Activated T-helper 2 cell treated with anti-CD3 and anti-CD28 coated beads, Interferon-gamma antibody, Interleukin-2, Interleukin-4, amounts not matched to agents 10 μg/mL and 5 μg/mL and 100 μg/mL, durations not matched to agents 14 hours and 24 hours and 36 hours (primary cell): ENCODE results near the gene ADPRHL1. TPM values are rescaled to one million over a fixed set of nuclear protein-coding genes. Genes with fewer than 3 reads are reported as not detected.

Experiments used
- DNase-seq: peaks from one replicate; pipeline ENCODE4 v3.0.0; 2021; ENCODE audit warnings: low spot score
- H3K27ac Mint-ChIP-seq: one replicate; pipeline ENCODE4 v1.8.0; 2021; ENCODE audit warnings: mixed read lengths
- H3K27me3 Mint-ChIP-seq: one replicate; pipeline ENCODE4 v1.8.0; 2021; ENCODE audit warnings: low read depth, mixed read lengths
- H3K36me3 Mint-ChIP-seq: one replicate; pipeline ENCODE4 v1.8.0; 2021; ENCODE audit warnings: low read depth, mixed read lengths
- H3K4me1 Mint-ChIP-seq: one replicate; pipeline ENCODE4 v1.8.0; 2021; ENCODE audit warnings: low read depth, mixed read lengths
- H3K4me3 Mint-ChIP-seq: one replicate; pipeline ENCODE4 v1.8.0; 2021; ENCODE audit warnings: low read depth, mild to moderate bottlenecking, moderate library complexity, mixed read lengths
- H3K9me3 Mint-ChIP-seq: one replicate; pipeline ENCODE4 v1.8.0; 2021; ENCODE audit warnings: mixed read lengths
- intact Hi-C: fragments of 100-400 bp; cut with micrococcal nuclease; formaldehyde crosslinking; loops from one replicate; pipeline ENCODE4 v1.15.1; 2023
- total RNA-seq: library from RNA; stranded (reverse); gene quantifications from 2 replicates; pipeline ENCODE4 v1.2.3, GENCODE V29; 2022

The ADPRHL1 gene
- total RNA-seq, 1 donor from 2014 or later: 0.64 TPM

GRCh38 chr13:113365583-113365970 lies 87.7 kb downstream of the ADPRHL1 start:
- H3K36me3 Mint-ChIP-seq: no peaks in the 10 kb centered on the region
- no peak overlapping the region for H3K4me3 Mint-ChIP-seq
- peaks cover 1% of the 10 kb centered on the region for H3K4me1 Mint-ChIP-seq
- peaks cover 15% of the 10 kb centered on the region for H3K27me3 Mint-ChIP-seq
- no peak for DNase-seq
- no peak overlapping the region for H3K27ac Mint-ChIP-seq
- intact Hi-C loops: no loop called here
- H3K9me3 Mint-ChIP-seq: no peaks in the 10 kb centered on the region

- no peak for DNase-seq
- H3K27me3 Mint-ChIP-seq: peaks cover 20% of the 10 kb centered on the region
- H3K36me3 Mint-ChIP-seq: no peaks in the 10 kb centered on the region
- H3K4me3 Mint-ChIP-seq: no peak overlapping the region
- peaks cover 1% of the 10 kb centered on the region for H3K4me1 Mint-ChIP-seq
- H3K9me3 Mint-ChIP-seq: no peaks in the 10 kb centered on the region
- no peak overlapping the region for H3K27ac Mint-ChIP-seq
- intact Hi-C loops: no loop called here
Observed at GRCh38 chr13:113364901-113365582, 88.2 kb downstream of the ADPRHL1 start.

- Mint-ChIP-seq H3K27me3 (peaks cover 24% of the 10 kb centered on the region), H3K9me3 (no peaks in the 10 kb centered on the region), H3K4me3 (no peak overlapping the region), H3K27ac (no peak overlapping the region), H3K36me3 (no peaks in the 10 kb centered on the region), H3K4me1 (peaks cover 1% of the 10 kb centered on the region)
- intact Hi-C loops: no loop called here
- no peak for DNase-seq
Observed at GRCh38 chr13:113364311-113364889, 88.9 kb downstream of the ADPRHL1 start.

GRCh38 chr13:113361406-113361805 lies 91.9 kb downstream of the ADPRHL1 start:
- H3K27me3 Mint-ChIP-seq: peaks cover 26% of the 10 kb centered on the region
- no peaks in the 10 kb centered on the region for H3K36me3 Mint-ChIP-seq
- DNase-seq: no peak
- no peak overlapping the region for H3K4me3 Mint-ChIP-seq
- intact Hi-C loops: no loop called here
- no peak overlapping the region for H3K27ac Mint-ChIP-seq
- H3K9me3 Mint-ChIP-seq: no peaks in the 10 kb centered on the region
- peaks cover 1% of the 10 kb centered on the region for H3K4me1 Mint-ChIP-seq

GRCh38 chr13:113360446-113360845 lies 92.8 kb downstream of the ADPRHL1 start:
- Mint-ChIP-seq H3K36me3 (no peaks in the 10 kb centered on the region), H3K9me3 (no peaks in the 10 kb centered on the region), H3K4me1 (peaks cover 1% of the 10 kb centered on the region), H3K27ac (no peak overlapping the region), H3K27me3 (peaks cover 24% of the 10 kb centered on the region), H3K4me3 (no peak overlapping the region)
- intact Hi-C loops: no loop called here
- DNase-seq: no peak

GRCh38 chr13:113359571-113359970 lies 93.7 kb downstream of the ADPRHL1 start:
- no peak overlapping the region for H3K27ac Mint-ChIP-seq
- no peak for DNase-seq
- no peaks in the 10 kb centered on the region for H3K9me3 Mint-ChIP-seq
- peaks cover 1% of the 10 kb centered on the region for H3K4me1 Mint-ChIP-seq
- H3K36me3 Mint-ChIP-seq: no peaks in the 10 kb centered on the region
- no peak overlapping the region for H3K4me3 Mint-ChIP-seq
- peaks cover 24% of the 10 kb centered on the region for H3K27me3 Mint-ChIP-seq
- intact Hi-C loops: no loop called here

- Mint-ChIP-seq H3K9me3 (no peaks in the 10 kb centered on the region), H3K4me3 (no peak overlapping the region), H3K27ac (no peak overlapping the region), H3K4me1 (peaks cover 1% of the 10 kb centered on the region), H3K27me3 (peaks cover 24% of the 10 kb centered on the region), H3K36me3 (no peaks in the 10 kb centered on the region)
- no peak for DNase-seq
- intact Hi-C loops: no loop called here
Observed at GRCh38 chr13:113358653-113359190, 94.6 kb downstream of the ADPRHL1 start.

- Mint-ChIP-seq H3K27me3 (peaks cover 20% of the 10 kb centered on the region), H3K4me1 (peaks cover 1% of the 10 kb centered on the region), H3K36me3 (no peaks in the 10 kb centered on the region), H3K27ac (no peak overlapping the region), H3K4me3 (no peak overlapping the region), H3K9me3 (no peaks in the 10 kb centered on the region)
- intact Hi-C loops: no loop called here
- DNase-seq: no peak
Observed at GRCh38 chr13:113357529-113357928, 95.8 kb downstream of the ADPRHL1 start.

GRCh38 chr13:113356596-113356995 lies 96.7 kb downstream of the ADPRHL1 start:
- Mint-ChIP-seq H3K27ac (no peak overlapping the region), H3K36me3 (no peaks in the 10 kb centered on the region), H3K4me3 (no peak overlapping the region), H3K27me3 (peaks cover 15% of the 10 kb centered on the region), H3K9me3 (no peaks in the 10 kb centered on the region), H3K4me1 (peaks cover 1% of the 10 kb centered on the region)
- no peak for DNase-seq
- intact Hi-C loops: no loop called here

GRCh38 chr13:113355621-113356020 lies 97.7 kb downstream of the ADPRHL1 start:
- Mint-ChIP-seq H3K27ac (no peak overlapping the region), H3K4me3 (no peak overlapping the region), H3K4me1 (no peaks in the 10 kb centered on the region), H3K36me3 (no peaks in the 10 kb centered on the region), H3K9me3 (no peaks in the 10 kb centered on the region), H3K27me3 (peaks cover 11% of the 10 kb centered on the region)
- intact Hi-C loops: no loop called here
- no peak for DNase-seq

- Mint-ChIP-seq H3K36me3 (no peaks in the 10 kb centered on the region), H3K4me1 (no peaks in the 10 kb centered on the region)
Observed at GRCh38 chr13:113354831-113355610, 98.3 kb downstream of the ADPRHL1 start.

GRCh38 chr13:113353254-113353653 lies 100.0 kb downstream of the ADPRHL1 start:
- no peak for DNase-seq
- Mint-ChIP-seq H3K4me3 (no peak overlapping the region), H3K4me1 (no peaks in the 10 kb centered on the region)

More at GRCh38 chr13:113354831-113355610, 98.3 kb downstream of the ADPRHL1 start:
- Mint-ChIP-seq H3K9me3 (no peaks in the 10 kb centered on the region), H3K27ac (no peak overlapping the region), H3K27me3 (peaks cover 6% of the 10 kb centered on the region), H3K4me3 (no peak overlapping the region)
- no peak for DNase-seq
- intact Hi-C loops: no loop called here

GRCh38 chr13:113351514-113352026 lies 101.7 kb downstream of the ADPRHL1 start:
- Mint-ChIP-seq H3K36me3 (no peaks in the 10 kb centered on the region), H3K4me3 (no peak overlapping the region), H3K27ac (no peak overlapping the region), H3K4me1 (no peaks in the 10 kb centered on the region), H3K9me3 (no peaks in the 10 kb centered on the region), H3K27me3 (no peaks in the 10 kb centered on the region)
- intact Hi-C loops: no loop called here
- DNase-seq: no peak

More at GRCh38 chr13:113353254-113353653, 100.0 kb downstream of the ADPRHL1 start:
- Mint-ChIP-seq H3K36me3 (no peaks in the 10 kb centered on the region), H3K27me3 (no peaks in the 10 kb centered on the region), H3K9me3 (no peaks in the 10 kb centered on the region), H3K27ac (no peak overlapping the region)
- intact Hi-C loops: no loop called here
